ENCODE measurements around the gene MACIR.
"Not testable (repeated sequence)": the region's sequence is repeated elsewhere in the genome, so short reads cannot be mapped to it uniquely, and the experiment has no call there.

Gene MACIR, protein sequence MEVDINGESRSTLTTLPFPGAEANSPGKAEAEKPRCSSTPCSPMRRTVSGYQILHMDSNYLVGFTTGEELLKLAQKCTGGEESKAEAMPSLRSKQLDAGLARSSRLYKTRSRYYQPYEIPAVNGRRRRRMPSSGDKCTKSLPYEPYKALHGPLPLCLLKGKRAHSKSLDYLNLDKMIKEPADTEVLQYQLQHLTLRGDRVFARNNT

DNA sequence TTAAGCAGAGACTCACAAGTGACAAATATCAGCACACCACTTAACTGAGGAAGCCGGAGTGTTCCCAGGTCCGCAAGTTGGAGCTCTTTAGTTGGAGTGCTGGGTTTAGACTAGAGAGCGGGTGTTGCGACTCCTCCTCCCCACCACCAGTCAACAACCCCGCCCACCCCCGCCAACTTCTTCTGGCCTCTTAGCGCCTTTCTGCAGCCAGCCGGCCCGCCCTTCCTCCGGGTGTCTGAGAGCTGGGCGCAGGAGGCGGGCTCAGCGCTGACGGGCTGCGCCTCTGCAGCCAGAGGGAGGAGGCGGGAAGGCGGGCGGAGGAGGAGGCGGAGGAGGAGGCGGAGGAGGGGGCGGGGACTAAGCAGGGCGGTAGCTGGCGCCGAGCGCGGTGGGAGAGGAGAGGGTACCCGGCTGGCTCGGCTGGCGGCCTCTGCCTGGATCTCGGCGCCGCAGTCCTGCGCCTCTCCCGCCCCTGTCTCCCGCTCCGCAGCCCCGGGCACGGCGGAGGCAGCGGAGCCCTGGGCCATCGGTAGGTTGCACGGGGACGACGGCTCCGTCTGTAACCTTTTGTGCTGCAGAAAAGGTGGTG is at the start of gene MACIR:
TSS of gene MACIR (plus strand) at position 396 of the 589 bp plus-strand sequence. CDS start 17,157 bp downstream, outside the sequence.
- DNase-seq, result peak; percentile 94

DNA sequence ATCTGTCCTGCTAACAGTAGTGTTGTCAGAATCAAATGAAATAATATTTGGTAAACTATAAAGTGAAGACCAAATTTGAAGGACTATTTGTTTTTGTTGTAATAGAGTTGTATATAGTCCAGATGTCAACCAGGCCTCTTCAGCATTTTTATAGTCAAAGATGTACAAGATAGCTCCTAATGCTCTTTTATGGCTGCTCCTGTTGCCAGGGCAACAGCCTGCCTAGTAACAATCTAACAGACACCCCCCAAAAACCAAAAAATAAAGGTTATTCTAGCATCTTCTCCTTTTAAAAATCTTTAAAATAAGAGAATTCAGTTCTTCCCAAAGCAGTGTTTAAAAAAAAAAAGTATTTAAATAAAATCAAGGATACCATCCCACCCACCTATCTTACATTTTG is 49.5 kb upstream of the MACIR start:
- no peak for DNase-seq

DNA sequence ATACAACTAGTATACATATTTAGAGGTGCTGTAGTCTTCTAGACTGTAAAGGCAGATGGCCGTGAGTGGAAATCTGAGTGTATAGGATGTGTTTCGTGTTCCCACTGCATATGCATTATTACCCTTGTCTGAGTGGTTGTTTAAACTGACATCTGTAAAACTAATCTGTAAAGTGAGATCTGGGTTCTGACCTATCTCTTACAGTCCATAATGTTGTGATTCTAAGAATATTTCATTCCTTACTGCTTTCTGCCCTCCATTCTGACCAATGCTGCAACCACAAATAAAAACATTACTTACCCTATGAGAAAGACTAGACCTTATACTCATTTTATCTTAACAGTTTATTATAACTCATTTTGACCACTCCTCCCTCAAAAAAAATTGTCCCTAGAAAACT is 47.6 kb upstream of the MACIR start:
- DNase-seq, result no peak

DNA sequence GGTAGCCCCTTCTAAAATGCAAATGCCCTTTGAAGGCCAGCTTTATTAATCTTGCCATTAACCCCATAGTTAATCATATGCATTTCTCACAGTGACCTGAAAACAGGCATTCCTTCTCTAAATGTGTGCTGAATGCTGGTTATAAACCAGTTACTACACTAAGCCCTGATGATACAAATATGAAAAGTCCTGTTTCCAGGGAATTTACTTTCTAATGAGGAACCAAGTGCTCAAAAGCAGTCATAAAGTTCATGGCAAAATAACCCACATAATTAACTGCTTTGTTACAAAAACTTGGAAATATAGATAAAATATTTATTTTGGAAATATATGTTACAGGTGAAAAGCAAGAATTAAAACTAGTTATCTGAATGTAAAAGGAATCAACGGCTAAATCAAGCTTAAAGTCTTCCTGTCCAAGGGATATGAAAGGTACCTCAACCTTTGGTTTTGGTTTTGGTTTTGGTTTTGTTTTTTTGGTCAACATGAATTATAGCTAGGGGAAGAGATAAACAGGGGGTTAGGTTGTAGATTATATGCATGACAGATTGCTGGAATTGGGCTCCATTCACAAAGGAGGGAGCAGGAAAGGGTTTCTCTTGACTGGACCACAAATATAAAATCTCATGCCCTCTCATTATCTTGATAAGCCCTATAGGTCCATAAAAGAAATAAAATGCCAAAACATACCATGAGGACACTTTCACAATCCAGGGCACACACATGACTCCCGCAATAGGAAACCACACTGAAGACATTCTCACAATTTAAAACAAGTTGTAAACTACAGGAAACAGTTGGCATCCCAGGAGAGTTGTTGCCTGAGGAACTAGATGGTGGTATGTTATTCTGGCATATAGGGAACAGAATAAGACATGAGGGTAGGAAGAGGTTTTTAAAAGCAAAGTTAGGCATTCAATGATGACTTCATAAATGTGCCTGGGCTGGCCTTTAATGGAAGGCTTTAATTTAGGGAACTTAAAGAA is 46.7 kb upstream of the MACIR start:
- DNase-seq, result peak; percentile 18

DNA sequence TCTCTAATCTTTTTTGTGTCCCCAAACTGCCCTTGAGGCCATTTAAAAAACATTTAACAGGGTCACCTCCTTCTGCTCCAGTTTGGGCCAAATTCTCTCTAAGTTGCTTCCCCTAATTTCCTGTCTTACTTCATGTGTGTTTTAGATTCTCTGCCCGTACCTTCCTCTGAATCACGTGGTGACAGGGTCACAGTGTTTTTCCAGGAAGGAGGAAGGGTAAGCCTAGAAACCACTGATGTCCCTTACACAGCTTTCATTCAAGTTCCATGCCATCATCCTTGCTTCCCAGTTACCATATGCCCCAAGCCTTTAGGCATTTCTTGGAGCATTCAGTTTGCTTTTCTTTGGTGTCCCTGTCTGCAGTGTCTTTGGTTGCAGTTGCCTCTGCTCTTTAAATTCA is 42.4 kb upstream of the MACIR start:
- no peak for DNase-seq

DNA sequence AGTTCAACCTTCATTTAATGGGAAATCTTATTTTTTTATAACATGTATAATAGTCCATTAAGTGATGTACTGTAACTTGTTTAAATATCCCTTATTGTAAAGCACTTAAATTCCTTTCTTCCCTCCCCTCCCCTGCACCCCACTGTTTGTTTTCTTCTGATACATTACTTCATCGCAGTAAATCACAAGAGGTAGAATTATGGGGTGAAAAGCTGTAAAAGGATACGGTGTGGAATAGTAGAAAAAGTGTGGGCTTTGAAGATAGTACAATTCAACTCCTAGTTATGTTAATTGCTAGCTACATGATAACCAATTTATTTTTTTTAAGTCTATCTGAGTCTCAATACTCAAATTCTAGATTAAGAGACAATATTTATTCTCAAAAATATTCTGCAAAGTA is 41.9 kb upstream of the MACIR start:
- DNase-seq, result no peak

DNA sequence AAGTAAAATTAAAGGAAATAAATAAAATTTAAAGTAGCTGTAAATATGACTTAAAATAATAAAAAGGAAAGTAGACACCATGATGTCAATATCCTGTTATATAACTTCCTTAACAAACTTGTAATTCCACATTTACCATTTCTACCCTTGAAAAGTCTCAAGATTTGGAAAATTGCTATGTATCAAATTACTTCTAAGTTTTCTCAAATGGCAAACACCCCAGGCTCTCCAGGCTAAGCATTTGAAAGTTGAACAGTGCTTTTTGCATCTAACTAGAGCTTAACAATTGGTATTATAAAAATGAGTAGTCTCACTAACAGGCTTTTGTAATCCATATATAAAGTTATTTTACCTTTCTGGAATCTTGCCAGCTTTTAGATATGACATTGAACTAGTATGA is 41.5 kb upstream of the MACIR start:
- no peak for DNase-seq

DNA sequence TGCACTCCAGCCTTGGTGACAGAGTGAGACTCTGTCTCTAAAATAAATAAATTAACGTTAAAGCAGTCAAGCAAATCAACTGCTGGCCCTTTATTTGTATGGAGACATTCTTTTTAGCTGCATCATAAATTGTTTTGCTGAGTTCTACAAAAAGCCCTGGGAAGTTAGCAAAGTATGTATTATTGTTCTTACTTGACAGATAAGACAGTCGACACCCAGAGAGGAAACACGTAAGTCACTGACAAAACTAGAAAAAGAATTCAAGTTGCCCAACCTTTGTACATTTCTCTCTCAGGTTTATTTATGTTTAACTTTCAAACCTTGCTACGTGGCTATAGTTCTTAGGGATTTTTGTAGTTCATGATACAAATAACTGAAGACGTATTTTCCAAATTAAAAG is 40.4 kb upstream of the MACIR start:
- DNase-seq, result no peak

DNA sequence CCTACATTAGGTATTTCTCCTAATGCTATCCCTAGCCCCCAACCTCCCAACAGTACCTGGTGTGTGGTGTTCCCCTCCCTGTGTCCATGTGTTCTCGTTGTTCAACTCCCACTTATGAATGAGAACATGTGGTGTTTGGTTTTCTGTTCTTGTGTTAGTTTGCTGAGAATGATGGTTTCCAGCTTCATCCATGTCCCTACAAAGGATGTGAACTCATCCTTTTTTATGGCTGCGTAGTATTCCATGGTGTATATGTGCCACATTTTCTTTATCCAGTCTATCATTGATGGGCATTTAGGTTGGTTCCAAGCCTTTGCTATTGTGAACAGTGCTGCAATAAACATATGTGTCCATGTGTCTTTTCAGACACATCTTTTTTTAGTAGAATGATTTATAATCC is 39.5 kb upstream of the MACIR start:
- not testable (repeated sequence) for DNase-seq

DNA sequence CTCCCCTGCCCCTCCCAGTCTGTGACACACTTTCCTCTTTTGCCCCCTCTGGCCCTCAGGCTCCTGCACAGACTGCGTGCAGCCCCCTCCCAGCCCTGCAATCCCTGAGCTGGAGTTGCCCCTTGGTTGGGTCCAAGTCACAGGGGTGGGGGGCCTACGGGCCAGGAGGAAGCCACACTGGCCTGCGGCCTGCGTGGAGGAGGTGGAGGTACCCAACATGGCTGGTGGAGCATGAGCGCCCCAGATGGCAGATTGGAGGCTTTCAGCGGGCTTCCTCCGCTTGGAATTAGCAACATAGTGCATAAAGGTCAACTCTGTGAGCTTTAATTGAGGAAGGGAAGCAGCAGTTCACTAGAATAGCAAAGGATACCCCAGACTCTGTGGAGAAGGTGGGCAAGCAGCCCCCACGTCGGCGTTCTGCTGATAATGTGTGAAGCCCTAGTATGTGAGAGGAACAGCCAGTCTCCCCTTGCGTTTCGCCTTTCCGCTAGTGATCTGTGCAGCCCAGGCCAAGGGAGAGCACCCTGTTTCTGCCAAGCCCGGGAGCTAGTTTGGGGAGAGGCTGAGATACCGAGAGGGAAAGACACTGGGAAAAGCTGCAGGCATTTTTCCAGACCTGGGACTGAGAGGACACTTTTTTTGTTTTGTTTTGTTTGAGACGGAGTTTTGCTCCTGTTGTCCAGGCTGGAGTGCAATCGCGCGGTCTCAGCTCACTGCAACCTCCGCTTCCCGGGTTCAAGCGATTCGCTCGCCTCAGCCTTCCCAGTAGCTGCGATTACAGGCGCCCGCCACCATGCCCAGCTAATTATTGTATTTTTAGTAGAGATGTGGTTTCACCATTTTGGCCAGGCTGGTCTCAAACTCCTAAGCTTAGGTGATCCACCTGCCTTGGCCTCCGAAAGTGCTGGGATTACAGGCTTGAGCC is 35.3 kb upstream of the MACIR start:
- no peak for DNase-seq

DNA sequence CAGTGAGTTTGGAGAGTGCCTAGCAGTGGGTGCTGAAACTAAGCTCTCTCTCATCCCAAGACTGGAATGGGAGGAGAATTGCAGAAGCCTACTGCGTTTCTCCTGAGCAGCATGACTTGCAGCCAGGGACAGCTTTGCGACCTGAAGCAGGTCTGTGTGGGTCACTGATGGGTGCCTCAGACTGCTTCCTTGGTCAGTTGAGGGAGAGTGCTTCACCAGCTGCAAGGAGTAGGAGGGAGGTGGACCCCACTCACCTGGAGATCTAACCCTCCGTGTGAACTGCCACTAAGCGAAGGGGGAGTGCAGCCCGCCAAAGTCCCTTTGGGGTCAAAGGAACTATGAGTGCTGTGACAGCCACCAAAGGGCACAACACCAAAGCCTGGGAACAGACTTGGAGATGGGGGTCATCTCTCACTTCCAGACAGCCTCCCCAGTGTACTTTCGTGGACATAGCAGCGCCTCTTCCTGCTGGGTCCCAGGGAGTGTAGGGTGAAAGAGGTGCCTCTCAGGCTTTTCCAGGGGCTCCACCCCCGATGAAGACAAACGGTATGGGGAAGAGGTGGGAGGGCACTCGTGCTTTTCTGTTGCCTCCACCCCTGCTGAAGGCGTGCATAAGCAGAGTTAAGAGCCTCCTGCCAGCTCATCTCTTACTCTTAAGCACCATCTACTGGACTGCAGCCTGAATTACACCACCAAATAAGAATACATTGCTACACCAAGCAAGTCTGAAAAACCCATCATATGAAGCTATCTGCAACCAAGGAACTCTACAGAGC is 34.3 kb upstream of the MACIR start:
- DNase-seq, result peak; percentile 53

DNA sequence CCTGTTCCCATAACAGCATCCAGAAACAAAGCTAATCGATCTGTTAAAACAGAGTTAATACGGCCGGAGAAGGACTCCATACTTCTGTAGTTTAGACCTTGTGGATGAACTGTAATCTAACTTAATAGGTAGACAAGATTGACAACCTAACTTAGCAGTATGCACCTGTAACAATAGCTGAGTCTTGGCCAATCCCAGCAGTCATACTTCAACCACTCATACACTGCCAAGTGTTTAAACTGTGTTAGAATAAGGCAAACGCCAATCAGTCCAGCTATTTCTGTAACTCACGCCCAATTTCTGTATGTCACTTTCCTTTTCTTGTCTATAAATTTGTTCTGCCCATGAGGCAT is 33.7 kb upstream of the MACIR start:
- no peak for DNase-seq

DNA sequence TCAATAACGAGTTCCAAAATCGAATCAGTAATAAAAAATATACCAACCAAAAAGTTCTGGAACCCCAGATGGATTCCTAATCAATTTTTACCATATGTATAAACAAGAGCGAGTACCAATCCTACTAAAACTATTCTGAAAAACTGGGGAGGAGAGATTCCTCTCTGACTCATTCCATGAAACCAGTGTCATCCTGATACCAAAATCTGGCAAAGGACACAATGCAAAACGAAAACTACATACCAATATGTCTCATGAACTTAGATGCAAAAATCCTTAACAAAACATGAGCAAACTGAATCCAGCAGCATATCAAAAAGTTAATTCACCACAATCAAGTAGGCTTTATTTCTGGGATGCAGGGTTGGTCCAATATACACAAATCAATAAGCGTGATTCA is 30.5 kb upstream of the MACIR start:
- DNase-seq, result no peak

DNA sequence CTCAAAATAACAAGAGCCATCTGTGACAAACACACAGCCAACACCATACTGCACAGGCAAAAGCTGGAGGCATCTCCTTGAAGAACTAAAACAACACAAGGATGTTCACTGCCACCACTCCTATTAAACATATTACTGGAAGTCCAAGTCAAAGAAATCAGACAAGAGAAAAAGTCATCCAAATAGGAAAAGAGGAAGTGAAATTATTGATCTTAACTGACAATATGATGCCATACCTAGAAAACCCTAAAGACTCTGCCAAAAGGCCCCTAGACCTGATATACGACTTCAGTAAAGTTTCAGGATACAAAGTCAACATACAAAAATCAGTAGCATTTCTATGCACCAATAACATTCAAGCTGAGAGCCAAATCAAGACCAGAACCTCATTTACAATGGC is 30.0 kb upstream of the MACIR start:
- no peak for DNase-seq

DNA sequence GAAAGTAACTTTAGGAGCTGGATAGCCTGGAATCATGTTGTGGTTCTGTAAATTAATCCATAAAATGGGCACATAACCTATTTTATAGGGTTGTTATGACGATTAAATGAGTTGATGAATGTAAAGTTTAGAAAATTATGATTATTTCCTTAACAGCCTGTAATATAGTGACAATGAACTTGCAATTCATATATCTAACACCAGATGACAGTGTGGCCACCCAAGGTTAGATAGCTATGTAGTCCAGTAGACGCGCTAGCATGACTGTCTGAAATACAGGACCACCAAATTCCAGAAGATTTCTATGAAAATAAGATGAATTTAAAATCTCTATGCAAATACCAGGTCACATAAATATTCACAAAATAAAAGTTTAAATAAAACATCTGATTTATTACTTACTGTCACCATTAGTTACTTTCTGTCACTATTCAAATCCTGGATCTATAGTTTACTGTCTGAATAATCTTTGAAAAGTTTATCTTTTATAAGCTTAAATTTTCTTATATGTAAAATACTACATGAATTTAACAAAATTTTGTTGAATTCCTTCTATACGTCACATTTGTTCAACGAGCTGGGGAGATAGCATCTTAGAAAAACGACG is 26.1 kb upstream of the MACIR start:
- peak; percentile 39 for DNase-seq

DNA sequence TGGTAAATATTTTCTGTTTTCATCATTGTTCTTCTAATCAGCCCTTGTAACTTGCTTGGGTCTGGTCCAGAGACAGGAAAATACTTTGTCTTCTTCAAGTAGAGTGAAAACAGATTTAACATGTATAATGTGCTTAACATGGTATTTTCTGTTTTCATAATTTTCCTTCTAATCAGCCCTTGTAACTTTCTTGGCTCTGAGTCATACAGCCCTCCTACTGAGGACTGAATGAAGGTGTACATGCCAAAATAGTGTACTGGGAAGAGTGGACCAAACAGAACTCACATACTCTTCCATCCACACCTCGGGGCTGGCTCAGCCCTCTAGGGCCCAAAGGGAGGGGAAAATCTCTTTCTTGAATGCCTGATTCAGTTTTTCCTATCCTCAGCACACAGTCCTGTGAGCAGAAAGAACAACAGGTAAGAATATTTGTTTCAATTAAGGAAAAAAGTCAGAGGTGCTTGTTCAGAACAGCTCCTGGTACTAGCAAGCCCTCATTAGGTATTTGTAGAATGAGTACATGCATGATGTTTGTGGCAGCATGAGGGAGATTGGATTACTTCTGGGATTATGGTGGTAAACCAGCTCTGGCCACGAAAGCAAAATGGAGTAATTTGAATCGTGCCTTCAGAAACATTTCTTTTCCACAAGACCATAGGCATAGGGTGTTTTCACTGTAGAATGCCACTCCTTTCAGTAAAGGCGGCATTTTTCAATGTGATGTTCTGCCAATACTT is 24.2 kb upstream of the MACIR start:
- no peak for DNase-seq

DNA sequence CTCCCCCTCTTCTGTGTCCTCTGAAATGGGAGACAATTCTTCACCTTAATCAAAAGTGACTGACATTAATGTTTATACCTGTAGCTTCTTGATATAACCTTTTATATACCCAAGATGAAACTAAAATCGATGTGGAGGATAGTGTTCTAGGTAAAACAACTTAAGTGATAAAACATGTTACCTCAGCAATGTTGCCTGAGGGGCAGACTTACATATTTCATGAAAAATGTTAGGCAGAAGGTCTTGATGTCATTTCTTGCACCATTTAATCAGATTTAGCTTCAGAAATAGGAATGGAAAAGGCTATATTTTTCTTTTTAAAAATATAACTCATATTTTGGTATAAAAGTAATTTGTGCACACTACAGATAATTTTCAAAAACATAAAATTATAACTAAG is 22.7 kb upstream of the MACIR start:
- no peak for DNase-seq

DNA sequence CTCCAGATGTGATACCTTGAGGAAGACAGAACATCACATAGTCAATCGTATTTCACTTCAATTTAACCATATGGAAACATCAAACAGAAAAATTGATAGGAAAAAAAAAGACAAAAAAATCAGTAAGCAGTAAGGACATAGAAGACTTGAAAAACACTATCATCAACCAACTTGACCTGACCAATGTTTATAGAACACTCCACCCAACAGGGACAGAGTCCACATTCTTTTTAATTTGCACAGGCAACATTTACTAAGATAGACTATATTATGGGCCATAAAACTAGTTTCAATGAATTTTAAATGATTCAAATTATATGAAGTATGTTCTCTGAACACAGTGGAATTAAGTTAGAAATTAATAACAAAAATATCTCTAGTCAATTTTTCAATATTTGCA is 20.8 kb upstream of the MACIR start:
- no peak for DNase-seq

DNA sequence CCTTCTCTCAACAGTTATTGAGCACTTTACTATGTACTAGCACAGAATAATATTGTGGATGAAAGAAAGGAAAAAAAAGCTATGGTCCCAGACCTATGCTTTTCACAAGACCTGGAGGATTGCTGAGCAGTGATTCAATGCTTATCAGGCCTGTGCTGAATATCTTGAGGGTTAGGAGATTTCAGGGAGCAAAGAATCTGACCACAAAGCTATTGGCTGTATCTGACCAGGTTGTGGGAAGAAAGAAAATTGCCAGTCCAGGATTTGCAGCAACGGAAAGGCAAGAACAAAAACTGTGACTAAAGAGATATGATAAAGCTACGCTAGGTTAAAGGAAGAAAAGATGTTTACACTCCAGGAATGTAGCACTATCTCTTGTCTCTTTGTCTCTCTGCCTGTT is 14.9 kb upstream of the MACIR start:
- DNase-seq, result no peak

DNA sequence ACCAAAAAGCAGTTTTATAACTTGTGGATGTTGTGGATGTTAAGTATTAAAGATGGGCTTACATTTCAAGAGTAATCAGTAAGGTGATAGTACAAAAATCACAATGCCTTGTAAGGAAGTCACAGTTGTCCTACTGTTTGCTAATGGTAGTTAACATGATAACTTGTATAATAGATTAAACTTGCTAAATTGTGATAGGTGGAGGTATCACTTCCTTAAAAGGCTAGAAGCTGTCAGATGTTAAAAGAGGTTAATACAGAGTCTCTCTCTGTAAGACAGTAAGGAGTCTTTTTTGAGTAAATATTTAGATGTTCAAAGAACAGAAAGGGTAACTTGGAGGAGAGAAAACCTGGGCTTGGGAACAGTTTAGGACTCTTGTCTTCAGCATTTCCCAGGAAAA is 14.2 kb upstream of the MACIR start:
- no peak for DNase-seq

DNA sequence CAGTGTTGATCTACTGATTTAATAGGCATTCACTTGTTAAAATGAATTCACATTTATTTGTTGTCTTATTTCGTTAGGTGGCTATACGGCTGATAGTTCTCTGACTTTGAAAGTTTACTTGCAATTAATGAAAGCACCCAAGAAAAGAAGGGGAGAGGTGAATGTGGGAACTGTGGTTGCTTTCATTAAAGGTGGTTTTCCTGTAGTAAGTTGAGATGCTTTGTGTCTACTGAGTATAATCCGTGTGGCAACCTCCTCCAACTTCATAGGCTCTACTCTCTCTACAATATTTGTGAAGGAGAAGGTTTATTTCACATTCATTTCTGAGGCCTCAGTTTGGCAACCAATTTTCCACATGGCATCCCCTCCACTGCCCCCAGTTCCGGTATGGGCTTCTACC is 12.8 kb upstream of the MACIR start:
- DNase-seq, result peak; percentile 10
